ENCODE results near the gene TACC2.
"Not testable (repeated sequence)": the region's sequence is repeated elsewhere in the genome, so short reads cannot be mapped to it uniquely, and the experiment has no call there.

The TACC2 gene

GRCh38 chr10:122201401-122201800 lies 212.4 kb downstream of the TACC2 start:
- Histone ChIP-seq H3K27ac (ENCODE audit: low read length) (no peak overlapping the region), H3K27me3 (ENCODE audit: control insufficient read depth, insufficient read depth, low read length) (no peaks in the 10 kb centered on the region), H3K4me1 (ENCODE audit: control insufficient read depth, low read depth, low read length) (no peaks in the 10 kb centered on the region), H3K9ac (ENCODE audit: low read length) (no peak overlapping the region), H3K9me3 (ENCODE audit: control insufficient read depth, low read depth, low read length) (no peaks in the 10 kb centered on the region), H3K4me3 (ENCODE audit: low read length) (no peak overlapping the region), H3K36me3 (ENCODE audit: control insufficient read depth, low read depth, low read length) (peaks cover 18% of the 10 kb centered on the region)

DNA sequence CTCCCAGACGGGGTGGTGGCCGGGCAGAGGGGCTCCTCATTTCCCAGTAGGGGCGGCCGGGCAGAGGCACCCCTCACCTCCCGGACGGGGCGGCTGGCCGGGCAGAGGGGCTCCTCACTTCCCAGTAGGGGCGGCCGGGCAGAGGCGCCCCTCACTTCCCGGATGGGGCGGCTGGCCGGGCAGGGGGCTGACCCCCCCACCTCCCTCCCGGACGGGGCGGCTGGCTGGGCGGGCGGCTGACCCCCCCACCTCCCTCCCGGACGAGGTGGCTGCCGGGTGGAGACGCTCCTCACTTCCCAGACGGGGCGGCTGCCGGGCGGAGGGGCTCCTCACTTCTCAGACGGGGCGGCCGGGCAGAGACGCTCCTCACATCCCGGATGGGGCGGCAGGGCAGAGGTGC lies 214.2 kb downstream of the TACC2 start:
- H3K27ac ChIP-seq (ENCODE audit: low read length); H3K9ac ChIP-seq (ENCODE audit: low read length); H3K4me3 ChIP-seq (ENCODE audit: low read length); H3K4me1 ChIP-seq (ENCODE audit: control insufficient read depth, low read depth, low read length); H3K27me3 ChIP-seq (ENCODE audit: control insufficient read depth, insufficient read depth, low read length); H3K9me3 ChIP-seq (ENCODE audit: control insufficient read depth, low read depth, low read length): not testable (repeated sequence)
- H3K36me3 ChIP-seq (ENCODE audit: control insufficient read depth, low read depth, low read length), result peaks cover 17% of the 10 kb centered on the region

GRCh38 chr10:122204691-122205489 lies 215.9 kb downstream of the TACC2 start:
- Histone ChIP-seq H3K9me3 (ENCODE audit: control insufficient read depth, low read depth, low read length) (no peaks in the 10 kb centered on the region), H3K27me3 (ENCODE audit: control insufficient read depth, insufficient read depth, low read length) (no peaks in the 10 kb centered on the region), H3K36me3 (ENCODE audit: control insufficient read depth, low read depth, low read length) (peaks cover 11% of the 10 kb centered on the region), H3K9ac (ENCODE audit: low read length) (no peak overlapping the region), H3K4me1 (ENCODE audit: control insufficient read depth, low read depth, low read length) (no peaks in the 10 kb centered on the region), H3K4me3 (ENCODE audit: low read length) (no peak overlapping the region), H3K27ac (ENCODE audit: low read length) (no peak overlapping the region)

DNA sequence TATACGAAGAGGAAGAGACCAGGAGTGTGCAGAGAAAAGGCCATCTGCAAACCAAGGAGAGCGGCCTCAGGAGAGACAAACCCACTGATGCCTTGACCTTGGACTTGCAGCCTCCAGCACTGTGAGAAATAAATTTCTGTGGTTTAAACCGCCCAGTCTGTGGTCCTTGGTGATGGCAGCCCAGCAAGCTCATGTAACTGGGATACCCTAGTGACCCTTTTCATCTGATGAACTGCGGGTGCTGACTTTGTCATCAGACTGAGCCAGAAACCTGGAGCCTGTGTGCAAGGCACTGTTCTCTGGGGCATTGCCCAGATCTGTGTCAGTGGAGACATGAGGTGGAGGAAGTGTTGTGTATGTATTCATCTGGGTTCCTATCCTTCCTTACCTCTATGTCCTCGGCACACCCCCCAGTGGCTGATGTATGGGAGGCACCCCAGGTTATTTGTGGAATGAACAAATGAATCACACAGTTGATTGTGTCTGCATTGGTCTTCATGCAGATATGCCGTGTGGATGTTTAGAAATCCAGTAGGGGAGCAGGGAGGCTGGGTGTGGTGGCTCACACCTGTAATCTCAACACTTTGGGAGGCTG lies 217.6 kb downstream of the TACC2 start:
- Histone ChIP-seq H3K9me3 (ENCODE audit: control insufficient read depth, low read depth, low read length) (no peaks in the 10 kb centered on the region), H3K27ac (ENCODE audit: low read length) (no peak overlapping the region), H3K9ac (ENCODE audit: low read length) (no peak overlapping the region), H3K36me3 (ENCODE audit: control insufficient read depth, low read depth, low read length) (peaks cover 19% of the 10 kb centered on the region), H3K4me3 (ENCODE audit: low read length) (no peak overlapping the region), H3K27me3 (ENCODE audit: control insufficient read depth, insufficient read depth, low read length) (no peaks in the 10 kb centered on the region), H3K4me1 (ENCODE audit: control insufficient read depth, low read depth, low read length) (no peaks in the 10 kb centered on the region)

GRCh38 chr10:122207163-122207562 lies 218.2 kb downstream of the TACC2 start:
- no peaks in the 10 kb centered on the region for H3K4me1 ChIP-seq (ENCODE audit: control insufficient read depth, low read depth, low read length)
- H3K9me3 ChIP-seq (ENCODE audit: control insufficient read depth, low read depth, low read length), result no peaks in the 10 kb centered on the region
- no peak overlapping the region for H3K27ac ChIP-seq (ENCODE audit: low read length)
- peaks cover 24% of the 10 kb centered on the region for H3K36me3 ChIP-seq (ENCODE audit: control insufficient read depth, low read depth, low read length)
- H3K27me3 ChIP-seq (ENCODE audit: control insufficient read depth, insufficient read depth, low read length), result no peaks in the 10 kb centered on the region
- no peak overlapping the region for H3K4me3 ChIP-seq (ENCODE audit: low read length)
- H3K9ac ChIP-seq (ENCODE audit: low read length), result no peak overlapping the region

GRCh38 chr10:122207596-122207995 lies 218.6 kb downstream of the TACC2 start:
- H3K4me3 ChIP-seq (ENCODE audit: low read length), result no peak overlapping the region
- H3K4me1 ChIP-seq (ENCODE audit: control insufficient read depth, low read depth, low read length), result no peaks in the 10 kb centered on the region
- no peak overlapping the region for H3K9ac ChIP-seq (ENCODE audit: low read length)
- H3K9me3 ChIP-seq (ENCODE audit: control insufficient read depth, low read depth, low read length), result no peaks in the 10 kb centered on the region
- peaks cover 28% of the 10 kb centered on the region for H3K36me3 ChIP-seq (ENCODE audit: control insufficient read depth, low read depth, low read length)
- no peaks in the 10 kb centered on the region for H3K27me3 ChIP-seq (ENCODE audit: control insufficient read depth, insufficient read depth, low read length)
- H3K27ac ChIP-seq (ENCODE audit: low read length), result no peak overlapping the region

DNA sequence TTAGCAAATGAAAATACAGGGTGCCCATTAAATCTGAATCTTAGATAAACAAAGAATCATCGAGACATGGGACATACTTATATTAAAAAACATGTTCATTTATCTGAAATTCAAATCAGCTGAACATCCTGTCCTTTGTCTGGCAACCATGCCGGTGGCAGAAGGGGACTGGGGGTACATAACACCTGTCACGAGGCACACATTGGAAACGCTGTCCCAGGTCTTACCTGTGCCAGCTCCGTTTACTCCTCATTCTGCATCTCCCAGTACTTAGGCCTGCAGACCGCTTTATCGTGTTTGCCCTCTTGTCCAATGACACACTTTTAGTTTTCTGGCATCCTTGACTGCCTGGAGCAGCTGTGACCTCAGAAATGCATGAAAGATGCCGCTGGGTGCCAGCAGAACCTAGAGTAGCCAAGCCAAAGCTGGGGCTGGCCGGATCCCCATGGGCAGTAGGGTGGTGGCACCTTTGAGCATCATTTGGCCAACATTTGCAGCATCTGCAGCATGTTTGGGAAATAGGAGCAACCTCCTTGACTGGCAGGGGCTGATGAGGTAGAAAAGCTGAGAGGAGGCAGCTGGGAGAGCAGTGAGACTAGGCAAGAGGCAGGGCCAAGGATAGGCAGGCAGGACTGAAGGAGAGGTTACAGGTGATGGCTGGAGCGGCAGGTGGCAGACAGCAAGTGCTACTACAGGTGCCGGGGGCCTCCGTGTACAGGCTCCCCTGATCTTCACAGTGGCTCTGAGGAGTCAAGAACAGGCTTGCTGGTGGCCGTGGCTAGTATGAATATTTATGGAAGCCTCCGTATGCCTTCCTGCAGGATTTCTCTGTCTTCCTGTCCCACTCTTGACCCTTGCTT lies 219.8 kb downstream of the TACC2 start:
- no peaks in the 10 kb centered on the region for H3K27me3 ChIP-seq (ENCODE audit: control insufficient read depth, insufficient read depth, low read length)
- H3K4me3 ChIP-seq (ENCODE audit: low read length), result no peak overlapping the region
- H3K4me1 ChIP-seq (ENCODE audit: control insufficient read depth, low read depth, low read length), result no peaks in the 10 kb centered on the region
- H3K36me3 ChIP-seq (ENCODE audit: control insufficient read depth, low read depth, low read length), result peaks cover 33% of the 10 kb centered on the region
- H3K27ac ChIP-seq (ENCODE audit: low read length), result no peak overlapping the region
- H3K9me3 ChIP-seq (ENCODE audit: control insufficient read depth, low read depth, low read length), result no peaks in the 10 kb centered on the region
- no peak overlapping the region for H3K9ac ChIP-seq (ENCODE audit: low read length)

- Histone ChIP-seq H3K9ac (ENCODE audit: low read length) (no peak overlapping the region), H3K4me3 (ENCODE audit: low read length) (no peak overlapping the region), H3K36me3 (ENCODE audit: control insufficient read depth, low read depth, low read length) (peaks cover 40% of the 10 kb centered on the region), H3K27me3 (ENCODE audit: control insufficient read depth, insufficient read depth, low read length) (no peaks in the 10 kb centered on the region), H3K27ac (ENCODE audit: low read length) (no peak overlapping the region), H3K9me3 (ENCODE audit: control insufficient read depth, low read depth, low read length) (no peaks in the 10 kb centered on the region), H3K4me1 (ENCODE audit: control insufficient read depth, low read depth, low read length) (no peaks in the 10 kb centered on the region)
Measured at GRCh38 chr10:122210481-122211265, 221.7 kb downstream of the TACC2 start.

DNA sequence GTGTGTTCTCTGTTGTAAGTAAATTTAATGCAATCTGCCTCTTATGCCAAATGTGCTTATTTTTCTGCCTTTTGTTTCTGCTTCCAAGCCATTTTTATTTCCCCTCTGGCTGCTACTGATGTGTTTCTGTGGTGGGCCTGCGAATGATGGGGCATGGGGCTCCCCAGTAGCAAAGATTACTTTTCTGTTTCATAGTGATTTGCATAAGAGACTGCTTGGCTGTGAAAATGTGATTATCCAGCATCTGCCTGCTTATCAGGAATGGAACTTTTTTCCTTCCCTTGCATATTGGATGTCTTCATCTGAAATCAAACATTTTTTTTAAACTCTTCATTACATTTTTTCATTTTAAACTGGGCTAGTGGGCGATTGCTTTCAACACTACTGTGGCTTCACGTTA lies 224.4 kb downstream of the TACC2 start:
- Histone ChIP-seq H3K9ac (ENCODE audit: low read length) (no peak overlapping the region), H3K9me3 (ENCODE audit: control insufficient read depth, low read depth, low read length) (no peaks in the 10 kb centered on the region), H3K36me3 (ENCODE audit: control insufficient read depth, low read depth, low read length) (peaks cover 60% of the 10 kb centered on the region), H3K27ac (ENCODE audit: low read length) (no peak overlapping the region), H3K4me3 (ENCODE audit: low read length) (no peak overlapping the region), H3K4me1 (ENCODE audit: control insufficient read depth, low read depth, low read length) (no peaks in the 10 kb centered on the region), H3K27me3 (ENCODE audit: control insufficient read depth, insufficient read depth, low read length) (no peaks in the 10 kb centered on the region)

DNA sequence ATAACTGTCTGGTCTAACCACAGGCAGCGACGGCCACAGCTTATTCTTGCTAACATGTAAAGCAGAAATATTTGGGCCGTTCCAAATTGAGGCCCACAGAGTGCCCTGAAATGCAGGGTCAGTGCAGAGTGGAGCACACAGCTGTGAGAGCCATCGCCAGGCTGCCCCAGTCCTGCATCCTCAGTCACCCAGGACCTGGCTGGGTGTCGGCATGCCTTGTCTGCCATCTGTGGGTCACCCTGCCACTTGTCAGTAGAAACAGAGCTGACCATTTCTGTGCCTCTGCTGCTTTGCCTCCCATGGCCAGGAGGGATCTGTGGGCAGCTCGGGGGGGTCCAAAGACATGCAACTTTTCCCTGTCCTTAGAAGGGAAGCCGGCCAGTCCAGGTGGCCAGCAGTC lies 224.8 kb downstream of the TACC2 start:
- no peaks in the 10 kb centered on the region for H3K4me1 ChIP-seq (ENCODE audit: control insufficient read depth, low read depth, low read length)
- no peaks in the 10 kb centered on the region for H3K9me3 ChIP-seq (ENCODE audit: control insufficient read depth, low read depth, low read length)
- H3K36me3 ChIP-seq (ENCODE audit: control insufficient read depth, low read depth, low read length), result peaks cover 64% of the 10 kb centered on the region
- H3K4me3 ChIP-seq (ENCODE audit: low read length), result no peak overlapping the region
- no peak overlapping the region for H3K9ac ChIP-seq (ENCODE audit: low read length)
- no peaks in the 10 kb centered on the region for H3K27me3 ChIP-seq (ENCODE audit: control insufficient read depth, insufficient read depth, low read length)
- no peak overlapping the region for H3K27ac ChIP-seq (ENCODE audit: low read length)

- H3K27ac ChIP-seq (ENCODE audit: low read length), result no peak overlapping the region
- peaks cover 67% of the 10 kb centered on the region for H3K36me3 ChIP-seq (ENCODE audit: control insufficient read depth, low read depth, low read length)
- H3K4me1 ChIP-seq (ENCODE audit: control insufficient read depth, low read depth, low read length), result no peaks in the 10 kb centered on the region
- H3K9ac ChIP-seq (ENCODE audit: low read length), result no peak overlapping the region
- no peaks in the 10 kb centered on the region for H3K9me3 ChIP-seq (ENCODE audit: control insufficient read depth, low read depth, low read length)
- H3K27me3 ChIP-seq (ENCODE audit: control insufficient read depth, insufficient read depth, low read length), result no peaks in the 10 kb centered on the region
- no peak overlapping the region for H3K4me3 ChIP-seq (ENCODE audit: low read length)
Measured at GRCh38 chr10:122216047-122216446, 227.1 kb downstream of the TACC2 start.

All from iPS-18a (cell line).